ENCODE measurements around the gene RFTN1.

Gene RFTN1

GRCh38 chr3:16511681-16512434 lies 1.6 kb downstream of the RFTN1 start:
- Histone ChIP-seq H3K9ac (ENCODE audit: low read depth, low read length) (no peak overlapping the region), H3K4me3 (ENCODE audit: low read depth, low read length) (peak overlapping the region; percentile 87), H3K4me1 (ENCODE audit: control insufficient read depth, insufficient read depth, low read length) (peaks cover 6% of the 10 kb centered on the region), H3K36me3 (ENCODE audit: control insufficient read depth, insufficient read depth, low read length) (no peaks in the 10 kb centered on the region), H3K27me3 (ENCODE audit: control insufficient read depth, insufficient read depth, low read length) (peaks cover 50% of the 10 kb centered on the region), H3K9me3 (ENCODE audit: control insufficient read depth, insufficient read depth, low read length) (no peaks in the 10 kb centered on the region)

- Histone ChIP-seq H3K4me3 (ENCODE audit: low read depth, low read length) (no peak overlapping the region), H3K27me3 (ENCODE audit: control insufficient read depth, insufficient read depth, low read length) (peaks cover 50% of the 10 kb centered on the region), H3K9ac (ENCODE audit: low read depth, low read length) (no peak overlapping the region), H3K9me3 (ENCODE audit: control insufficient read depth, insufficient read depth, low read length) (no peaks in the 10 kb centered on the region), H3K36me3 (ENCODE audit: control insufficient read depth, insufficient read depth, low read length) (no peaks in the 10 kb centered on the region), H3K4me1 (ENCODE audit: control insufficient read depth, insufficient read depth, low read length) (peaks cover 5% of the 10 kb centered on the region)
Observed at GRCh38 chr3:16510620-16511319, 2.7 kb downstream of the RFTN1 start.

- peaks cover 43% of the 10 kb centered on the region for H3K27me3 ChIP-seq (ENCODE audit: control insufficient read depth, insufficient read depth, low read length)
- no peak overlapping the region for H3K4me3 ChIP-seq (ENCODE audit: low read depth, low read length)
- H3K9me3 ChIP-seq (ENCODE audit: control insufficient read depth, insufficient read depth, low read length) = no peaks in the 10 kb centered on the region
- H3K36me3 ChIP-seq (ENCODE audit: control insufficient read depth, insufficient read depth, low read length) = no peaks in the 10 kb centered on the region
- peaks cover 5% of the 10 kb centered on the region for H3K4me1 ChIP-seq (ENCODE audit: control insufficient read depth, insufficient read depth, low read length)
- H3K9ac ChIP-seq (ENCODE audit: low read depth, low read length) = no peak overlapping the region
Observed at GRCh38 chr3:16509721-16510619, 3.5 kb downstream of the RFTN1 start.

- Histone ChIP-seq H3K36me3 (ENCODE audit: control insufficient read depth, insufficient read depth, low read length) (no peaks in the 10 kb centered on the region), H3K9ac (ENCODE audit: low read depth, low read length) (no peak overlapping the region)
Observed at GRCh38 chr3:16508591-16508995, 4.9 kb downstream of the RFTN1 start.

GRCh38 chr3:16508243-16508578 lies 5.3 kb downstream of the RFTN1 start:
- H3K9ac ChIP-seq (ENCODE audit: low read depth, low read length) = no peak overlapping the region
- peaks cover 5% of the 10 kb centered on the region for H3K4me1 ChIP-seq (ENCODE audit: control insufficient read depth, insufficient read depth, low read length)
- no peak overlapping the region for H3K4me3 ChIP-seq (ENCODE audit: low read depth, low read length)
- H3K9me3 ChIP-seq (ENCODE audit: control insufficient read depth, insufficient read depth, low read length) = no peaks in the 10 kb centered on the region
- peaks cover 29% of the 10 kb centered on the region for H3K27me3 ChIP-seq (ENCODE audit: control insufficient read depth, insufficient read depth, low read length)
- H3K36me3 ChIP-seq (ENCODE audit: control insufficient read depth, insufficient read depth, low read length) = no peaks in the 10 kb centered on the region

More at GRCh38 chr3:16508591-16508995, 4.9 kb downstream of the RFTN1 start:
- Histone ChIP-seq H3K4me1 (ENCODE audit: control insufficient read depth, insufficient read depth, low read length) (peaks cover 5% of the 10 kb centered on the region), H3K27me3 (ENCODE audit: control insufficient read depth, insufficient read depth, low read length) (peaks cover 29% of the 10 kb centered on the region), H3K4me3 (ENCODE audit: low read depth, low read length) (no peak overlapping the region), H3K9me3 (ENCODE audit: control insufficient read depth, insufficient read depth, low read length) (no peaks in the 10 kb centered on the region)

- no peaks in the 10 kb centered on the region for H3K36me3 ChIP-seq (ENCODE audit: control insufficient read depth, insufficient read depth, low read length)
- H3K4me3 ChIP-seq (ENCODE audit: low read depth, low read length) = no peak overlapping the region
- H3K9me3 ChIP-seq (ENCODE audit: control insufficient read depth, insufficient read depth, low read length) = no peaks in the 10 kb centered on the region
- H3K9ac ChIP-seq (ENCODE audit: low read depth, low read length) = no peak overlapping the region
- peaks cover 5% of the 10 kb centered on the region for H3K4me1 ChIP-seq (ENCODE audit: control insufficient read depth, insufficient read depth, low read length)
- H3K27me3 ChIP-seq (ENCODE audit: control insufficient read depth, insufficient read depth, low read length) = peaks cover 24% of the 10 kb centered on the region
Observed at GRCh38 chr3:16507578-16508242, 5.8 kb downstream of the RFTN1 start.

GRCh38 chr3:16506884-16507577 lies 6.5 kb downstream of the RFTN1 start:
- Histone ChIP-seq H3K27me3 (ENCODE audit: control insufficient read depth, insufficient read depth, low read length) (peaks cover 17% of the 10 kb centered on the region), H3K9ac (ENCODE audit: low read depth, low read length) (no peak overlapping the region), H3K9me3 (ENCODE audit: control insufficient read depth, insufficient read depth, low read length) (no peaks in the 10 kb centered on the region), H3K4me3 (ENCODE audit: low read depth, low read length) (no peak overlapping the region), H3K36me3 (ENCODE audit: control insufficient read depth, insufficient read depth, low read length) (no peaks in the 10 kb centered on the region), H3K4me1 (ENCODE audit: control insufficient read depth, insufficient read depth, low read length) (peaks cover 4% of the 10 kb centered on the region)

GRCh38 chr3:16506451-16506850 lies 7.0 kb downstream of the RFTN1 start:
- Histone ChIP-seq H3K4me1 (ENCODE audit: control insufficient read depth, insufficient read depth, low read length) (peaks cover 4% of the 10 kb centered on the region), H3K9ac (ENCODE audit: low read depth, low read length) (no peak overlapping the region), H3K27me3 (ENCODE audit: control insufficient read depth, insufficient read depth, low read length) (peaks cover 11% of the 10 kb centered on the region), H3K4me3 (ENCODE audit: low read depth, low read length) (no peak overlapping the region), H3K9me3 (ENCODE audit: control insufficient read depth, insufficient read depth, low read length) (no peaks in the 10 kb centered on the region), H3K36me3 (ENCODE audit: control insufficient read depth, insufficient read depth, low read length) (no peaks in the 10 kb centered on the region)

GRCh38 chr3:16504692-16505091 lies 8.8 kb downstream of the RFTN1 start:
- no peaks in the 10 kb centered on the region for H3K9me3 ChIP-seq (ENCODE audit: control insufficient read depth, insufficient read depth, low read length)
- peaks cover 4% of the 10 kb centered on the region for H3K4me1 ChIP-seq (ENCODE audit: control insufficient read depth, insufficient read depth, low read length)
- H3K27me3 ChIP-seq (ENCODE audit: control insufficient read depth, insufficient read depth, low read length) = no peaks in the 10 kb centered on the region
- no peak overlapping the region for H3K4me3 ChIP-seq (ENCODE audit: low read depth, low read length)
- no peak overlapping the region for H3K9ac ChIP-seq (ENCODE audit: low read depth, low read length)
- no peaks in the 10 kb centered on the region for H3K36me3 ChIP-seq (ENCODE audit: control insufficient read depth, insufficient read depth, low read length)

GRCh38 chr3:16504242-16504641 lies 9.3 kb downstream of the RFTN1 start:
- Histone ChIP-seq H3K4me1 (ENCODE audit: control insufficient read depth, insufficient read depth, low read length) (peaks cover 4% of the 10 kb centered on the region), H3K9ac (ENCODE audit: low read depth, low read length) (no peak overlapping the region), H3K36me3 (ENCODE audit: control insufficient read depth, insufficient read depth, low read length) (no peaks in the 10 kb centered on the region), H3K4me3 (ENCODE audit: low read depth, low read length) (no peak overlapping the region), H3K27me3 (ENCODE audit: control insufficient read depth, insufficient read depth, low read length) (no peaks in the 10 kb centered on the region), H3K9me3 (ENCODE audit: control insufficient read depth, insufficient read depth, low read length) (no peaks in the 10 kb centered on the region)

All from iPS-15b (cell line).